H1 (cell line): Measurements from ENCODE around the gene TNRC6A. TPM values are rescaled to one million over a fixed set of nuclear protein-coding genes. Genes with fewer than 3 reads are reported as not detected.

Experiments
- CHD1 ChIP-seq: IDR thresholded peaks from 2 replicates; pipeline ENCODE4 v1.6.1; 2012; ENCODE audit warnings: low read depth, low read length, improper control_type of control experiment
- CHD7 ChIP-seq: fragments of 300-600 bp; sonication (generic); IDR thresholded peaks from 2 replicates; pipeline ENCODE4 v1.7.1; 2012; ENCODE audit warnings: low read length, moderate library complexity, mild to moderate bottlenecking, inconsistent platforms; ENCODE audit not compliant: insufficient replicate concordance
- FOSL1 ChIP-seq: IDR thresholded peaks from 2 replicates; pipeline ENCODE4 v1.6.1; 2011; ENCODE audit warnings: mild to moderate bottlenecking, low read depth, low read length, moderate library complexity; ENCODE audit not compliant: insufficient read depth
- JUN ChIP-seq: IDR thresholded peaks from 2 replicates; pipeline ENCODE4 v1.6.1; 2011; ENCODE audit warnings: low read depth, mild to moderate bottlenecking, improper control_type of control experiment, low read length
- RXRA ChIP-seq: IDR thresholded peaks from 2 replicates; pipeline ENCODE4 v1.6.1; 2011; ENCODE audit warnings: low read depth, mild to moderate bottlenecking, low read length, moderate library complexity; ENCODE audit not compliant: insufficient read depth
- SIN3A ChIP-seq, 2 experiments: IDR thresholded peaks in 1 of 2; conservative IDR thresholded peaks in 1 of 2; 2 replicates each; pipeline ENCODE4 v1.6.1; 2011 to 2012; ENCODE audit warnings: low read length in 2 of 2, improper control_type of control experiment in 1 of 2, low read depth in 1 of 2, mild to moderate bottlenecking in 1 of 2
- SP2 ChIP-seq: IDR thresholded peaks from 2 replicates; pipeline ENCODE4 v1.6.1; 2012; ENCODE audit warnings: mild to moderate bottlenecking, low read length, inconsistent platforms
- SRF ChIP-seq: IDR thresholded peaks from 2 replicates; pipeline ENCODE4 v1.6.1; 2011; ENCODE audit warnings: mild to moderate bottlenecking, low read depth, low read length, moderate library complexity
- TAF1 ChIP-seq: IDR thresholded peaks from 2 replicates; pipeline ENCODE4 v1.6.1; 2011; ENCODE audit warnings: mild to moderate bottlenecking, low read depth, low read length
- TBP ChIP-seq: IDR thresholded peaks from 2 replicates; pipeline ENCODE4 v1.6.1; 2011; ENCODE audit warnings: low read depth, low read length, improper control_type of control experiment
- polyA plus RNA-seq, 7 experiments: library from polyadenylated mRNA; depleted of rRNA in 3 of 7; stranded (reverse) in 5 of 7; unstranded in 2 of 7; fragments of >200 nt in 5 of 7; fragments of 200-250 nt in 2 of 7; gene quantifications; 1 replicate in 5 of 7; 2 replicates in 1 of 7; 4 replicates in 1 of 7; pipeline versions ENCODE4 v1.2.1 to v1.2.3, GENCODE V29; 2011 to 2013; ENCODE audit warnings: missing spikeins in 2 of 7, mixed read lengths in 2 of 7
- total RNA-seq: library from RNA; stranded (reverse); fragmentation: NEBNext Ultra II Directional; extraction: Animal tissue kit (Norgen Biotek cat#: 25700); gene quantifications from 2 replicates; pipeline ENCODE4 v1.2.1, GENCODE V29; 2021

The TNRC6A gene
- total and polyA plus RNA-seq, 2 of the 8 experiments (the other 6 are each of a cell fraction or from before 2014, with no cell fraction given): 67.6 to 103 TPM

GRCh38 chr16:24683847-24684493 lies 45.5 kb upstream of the TNRC6A start (continued):
- TF ChIP-seq CHD7: no peak
- no peak for TF ChIP-seq CHD1
- no peak for TF ChIP-seq TAF1
- TF ChIP-seq SIN3A (conservative IDR thresholded peaks at IDR 0.05 in 1 of 2, IDR thresholded peaks at IDR 0.05 in 1 of 2; ENCODE audit: low read depth in 1 of 2, low read length in 2 of 2): no peak
- no peak for TF ChIP-seq SRF
- TF ChIP-seq RXRA: no peak
- TF ChIP-seq JUN: no peak
- TF ChIP-seq FOSL1: no peak
- TF ChIP-seq SP2: no peak
- no peak for TF ChIP-seq TBP
